GOT3 (cell line): ENCODE data around the gene PRR12.
A peak's percentile ranks its signal among the peaks of the same experiment; 100 is the strongest.
"Not testable (repeated sequence)": the region's sequence is repeated elsewhere in the genome, so short reads cannot be mapped to it uniquely, and the experiment has no call there.

Experiments
- DNase-seq: peaks from one replicate; lab custom pipeline; 2025; ENCODE audit warnings: mixed read lengths; lab: John Stamatoyannopoulos, UW

PRR12 gene

GRCh38 chr19:49616532-49616931, 25.6 kb downstream of the PRR12 start:
- DNase-seq, result no peak

GRCh38 chr19:49616945-49617344, 26.0 kb downstream of the PRR12 start:
- DNase-seq, result no peak

GRCh38 chr19:49617860-49618259, 26.9 kb downstream of the PRR12 start:
- DNase-seq, result not testable (repeated sequence)

- DNase-seq, result no peak
These were observed 34.3 kb downstream of the PRR12 start for GRCh38 chr19:49624967-49625910.

- DNase-seq, result no peak
These were observed 35.2 kb downstream of the PRR12 start for GRCh38 chr19:49626226-49626625.

- no peak for DNase-seq
These were observed 38.7 kb downstream of the PRR12 start for GRCh38 chr19:49629659-49630058.

- no peak for DNase-seq
These were observed 40.1 kb downstream of the PRR12 start for GRCh38 chr19:49631014-49631588.

- DNase-seq, result no peak
These were observed 40.7 kb downstream of the PRR12 start for GRCh38 chr19:49631610-49632192.

GRCh38 chr19:49632576-49632975, 41.6 kb downstream of the PRR12 start:
- DNase-seq, result no peak

GRCh38 chr19:49633273-49633672, 42.3 kb downstream of the PRR12 start:
- not testable (repeated sequence) for DNase-seq

GRCh38 chr19:49635530-49636232, 44.7 kb downstream of the PRR12 start:
- no peak for DNase-seq

GRCh38 chr19:49636233-49636932, 45.4 kb downstream of the PRR12 start:
- DNase-seq, result no peak

- peak; percentile 42 for DNase-seq
These were observed 47.1 kb downstream of the PRR12 start for GRCh38 chr19:49637821-49638738.

GRCh38 chr19:49639401-49640112, 48.6 kb downstream of the PRR12 start:
- no peak for DNase-seq

GRCh38 chr19:49640113-49640898, 49.3 kb downstream of the PRR12 start, which contains the start of gene RRAS:
TSS of gene RRAS (minus strand) at chr19:49640143. CDS start at chr19:49640098, 45 bp downstream.
- DNase-seq, result peak; percentile 100

GRCh38 chr19:49641688-49642491, 50.9 kb downstream of the PRR12 start, which contains the start of gene SCAF1:
TSS of gene SCAF1 (plus strand) at chr19:49642209. CDS start at chr19:49645027, 2,818 bp downstream.
- DNase-seq, result peak; percentile 99

- DNase-seq, result no peak
These were observed 51.6 kb downstream of the PRR12 start for GRCh38 chr19:49642492-49643035.

- DNase-seq, result no peak
These were observed 52.5 kb downstream of the PRR12 start for GRCh38 chr19:49643466-49643865.
